ENCODE measurements around the gene LRRC46. TPM values are rescaled to one million over a fixed set of nuclear protein-coding genes. Genes with fewer than 3 reads are reported as not detected.

Gene LRRC46
- total and polyA plus RNA-seq, 2 of the 4 experiments (the other 2 are of a cell fraction) = 0.77 TPM; not detected in 1

DNA sequence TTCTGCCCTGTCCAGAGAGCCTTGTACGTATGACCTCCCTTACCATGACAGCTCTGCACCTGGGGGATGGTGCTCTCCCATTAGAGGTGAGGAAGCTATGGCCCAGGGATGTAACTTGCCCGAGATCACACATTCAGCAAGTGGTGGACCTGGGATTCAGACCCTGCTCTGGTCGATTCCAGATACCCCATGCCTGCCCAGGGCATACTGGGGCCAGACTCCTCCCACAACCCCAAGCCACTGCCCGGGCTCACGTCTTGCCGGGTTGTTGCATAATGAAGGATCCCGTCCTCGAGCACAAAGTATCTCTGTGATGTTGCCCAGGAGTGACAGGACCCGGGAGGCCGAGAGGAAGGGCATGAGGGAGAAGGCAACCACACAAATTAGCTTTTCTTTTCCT, 12.0 kb upstream of the LRRC46 start:
- Histone ChIP-seq H2BK120ac (ENCODE audit: low read depth, low read length) (no peak overlapping the region), H3K4ac (ENCODE audit: low read depth, low read length) (no peak overlapping the region), H3K4me2 (ENCODE audit: low read depth, low read length) (no peak overlapping the region), H2BK15ac (ENCODE audit: low read depth, low read length) (no peak overlapping the region), H2AFZ (replicated peaks; ENCODE audit: low read length, poor library complexity) (no peak overlapping the region), H3K23ac (ENCODE audit: low read depth, low read length) (no peak overlapping the region), H3K56ac (ENCODE audit: extremely low read depth, insufficient read depth, low read length) (no peak overlapping the region), H3K9me3 (ENCODE audit: control insufficient read depth, insufficient read depth, low read length) (no peaks in the 10 kb centered on the region), H4K20me1 (ENCODE audit: insufficient read depth, low read length) (no peaks in the 10 kb centered on the region), H3K14ac (replicated peaks; ENCODE audit: low read depth, low read length) (no peak overlapping the region), H4K5ac (ENCODE audit: low read depth, low read length) (no peak overlapping the region), H2BK5ac (ENCODE audit: low read depth, low read length, poor library complexity, severe bottlenecking) (no peak overlapping the region), H3K4me3 (ENCODE audit: insufficient read depth, low read depth, low read length) (no peak overlapping the region), H2AK5ac (ENCODE audit: low read depth, low read length) (no peak overlapping the region), H3K79me1 (ENCODE audit: low read depth in 1 of 2, low read length in 2 of 2) (peaks cover 0 to 17% of the 10 kb centered on the region in 2 experiments; a peak in 1 of 4 replicates), H4K91ac (ENCODE audit: insufficient read depth, low read depth, low read length) (no peak overlapping the region), H2AK9ac (replicated peaks; ENCODE audit: low read depth, low read length, poor library complexity) (no peak overlapping the region), H2BK20ac (ENCODE audit: low read depth, low read length) (no peak overlapping the region), H3K9me1 (ENCODE audit: insufficient read depth, low read length) (0 out of 2 replicates have a peak, but pooled peaks cover 4% of the 10 kb centered on the region), H3K4me1 (ENCODE audit: control insufficient read depth, insufficient read depth, low read length) (peaks cover 11% of the 10 kb centered on the region; the same call in 1 of the 2 replicates), H3K18ac (ENCODE audit: low read depth, low read length) (no peak overlapping the region), H3K27me3 (ENCODE audit: control insufficient read depth, insufficient read depth, low read length) (no peaks in the 10 kb centered on the region), H4K8ac (ENCODE audit: low read depth in 2 of 2, low read length in 2 of 2) (no peak overlapping the region), H3K9ac (ENCODE audit: low read depth, low read length) (no peak overlapping the region), H3K36me3 (ENCODE audit: control insufficient read depth, insufficient read depth, low read length) (peaks cover 55% of the 10 kb centered on the region), H3K27ac (ENCODE audit: insufficient read depth, low read length) (no peak overlapping the region)
- BruUV-seq (replicated peaks) = no TSS peak
- POLR2A ChIA-PET (ENCODE audit: unreplicated experiment) = no interaction called here
- intact Hi-C loops (cut with micrococcal nuclease) (no loop called here), in situ Hi-C loops (cut with MboI; ENCODE audit: low sequenced_read_pairs) (no loop called here), dilution Hi-C loops (cut with HindIII; ENCODE audit: low sequenced_read_pairs, unreplicated experiment) (no loop called here)
- no peak for ATAC-seq (ENCODE audit: low read depth)
- CTCF ChIA-PET = no interaction called here
- TF ChIP-seq, protein P1, sequence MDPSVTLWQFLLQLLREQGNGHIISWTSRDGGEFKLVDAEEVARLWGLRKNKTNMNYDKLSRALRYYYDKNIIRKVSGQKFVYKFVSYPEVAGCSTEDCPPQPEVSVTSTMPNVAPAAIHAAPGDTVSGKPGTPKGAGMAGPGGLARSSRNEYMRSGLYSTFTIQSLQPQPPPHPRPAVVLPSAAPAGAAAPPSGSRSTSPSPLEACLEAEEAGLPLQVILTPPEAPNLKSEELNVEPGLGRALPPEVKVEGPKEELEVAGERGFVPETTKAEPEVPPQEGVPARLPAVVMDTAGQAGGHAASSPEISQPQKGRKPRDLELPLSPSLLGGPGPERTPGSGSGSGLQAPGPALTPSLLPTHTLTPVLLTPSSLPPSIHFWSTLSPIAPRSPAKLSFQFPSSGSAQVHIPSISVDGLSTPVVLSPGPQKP (IDR thresholded peaks at IDR 0.05; ENCODE audit: borderline replicate concordance, low read depth, low read length) = no peak
- TF ChIP-seq MAFK (IDR thresholded peaks at IDR 0.05; ENCODE audit: low read depth, low read length) (no peak), RFX5 (IDR thresholded peaks at IDR 0.05; ENCODE audit: low read depth, low read length) (no peak), RAD21 (IDR thresholded peaks at IDR 0.05; ENCODE audit: low read length) (no peak), RCOR1 (IDR thresholded peaks at IDR 0.05; ENCODE audit: insufficient replicate concordance, low read length) (no peak), FOS (IDR thresholded peaks at IDR 0.05; ENCODE audit: low read depth, low read length) (no peak), CEBPB (IDR thresholded peaks at IDR 0.05; ENCODE audit: low read depth, low read length) (no peak), CTCF (conservative IDR thresholded peaks at IDR 0.05; ENCODE audit: low read depth, low read length) (no peak), CHD1 (IDR thresholded peaks at IDR 0.05; ENCODE audit: low read depth, low read length) (no peak), NFE2L2 (IDR thresholded peaks at IDR 0.05; ENCODE audit: low read depth, low read length) (no peak), POLR2A (IDR thresholded peaks at IDR 0.05; ENCODE audit: low read depth, low read length) (no peak), BHLHE40 (IDR thresholded peaks at IDR 0.05; ENCODE audit: low read depth, low read length) (no peak), MXI1 (IDR thresholded peaks at IDR 0.05; ENCODE audit: borderline replicate concordance, low read depth, low read length) (no peak), SMC3 (IDR thresholded peaks at IDR 0.05; ENCODE audit: low read depth, low read length) (no peak), MAZ (IDR thresholded peaks at IDR 0.05; ENCODE audit: borderline replicate concordance, low read depth, low read length) (no peak)
- TF ChIP-seq, protein P2, sequence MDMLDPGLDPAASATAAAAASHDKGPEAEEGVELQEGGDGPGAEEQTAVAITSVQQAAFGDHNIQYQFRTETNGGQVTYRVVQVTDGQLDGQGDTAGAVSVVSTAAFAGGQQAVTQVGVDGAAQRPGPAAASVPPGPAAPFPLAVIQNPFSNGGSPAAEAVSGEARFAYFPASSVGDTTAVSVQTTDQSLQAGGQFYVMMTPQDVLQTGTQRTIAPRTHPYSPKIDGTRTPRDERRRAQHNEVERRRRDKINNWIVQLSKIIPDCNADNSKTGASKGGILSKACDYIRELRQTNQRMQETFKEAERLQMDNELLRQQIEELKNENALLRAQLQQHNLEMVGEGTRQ (IDR thresholded peaks at IDR 0.05; ENCODE audit: low read depth, low read length) = no peak
- no CpG with 5 or more reads among the region's 10 CpGs for WGBS, 2 experiments (ENCODE audit: extremely low coverage in 2 of 2, insufficient read length in 1 of 2)
- DNase-seq = no peak

All from IMR-90 (cell line).